NCI-H2196 treated with DMSO at 0.1 percent for 48 hours (cell line): ENCODE results near the gene SOX11.

Experiments used
- DNase-seq: peaks from one replicate; lab custom pipeline; 2025; ENCODE audit not compliant: unreplicated experiment; lab: John Stamatoyannopoulos, UW

Gene SOX11

DNA sequence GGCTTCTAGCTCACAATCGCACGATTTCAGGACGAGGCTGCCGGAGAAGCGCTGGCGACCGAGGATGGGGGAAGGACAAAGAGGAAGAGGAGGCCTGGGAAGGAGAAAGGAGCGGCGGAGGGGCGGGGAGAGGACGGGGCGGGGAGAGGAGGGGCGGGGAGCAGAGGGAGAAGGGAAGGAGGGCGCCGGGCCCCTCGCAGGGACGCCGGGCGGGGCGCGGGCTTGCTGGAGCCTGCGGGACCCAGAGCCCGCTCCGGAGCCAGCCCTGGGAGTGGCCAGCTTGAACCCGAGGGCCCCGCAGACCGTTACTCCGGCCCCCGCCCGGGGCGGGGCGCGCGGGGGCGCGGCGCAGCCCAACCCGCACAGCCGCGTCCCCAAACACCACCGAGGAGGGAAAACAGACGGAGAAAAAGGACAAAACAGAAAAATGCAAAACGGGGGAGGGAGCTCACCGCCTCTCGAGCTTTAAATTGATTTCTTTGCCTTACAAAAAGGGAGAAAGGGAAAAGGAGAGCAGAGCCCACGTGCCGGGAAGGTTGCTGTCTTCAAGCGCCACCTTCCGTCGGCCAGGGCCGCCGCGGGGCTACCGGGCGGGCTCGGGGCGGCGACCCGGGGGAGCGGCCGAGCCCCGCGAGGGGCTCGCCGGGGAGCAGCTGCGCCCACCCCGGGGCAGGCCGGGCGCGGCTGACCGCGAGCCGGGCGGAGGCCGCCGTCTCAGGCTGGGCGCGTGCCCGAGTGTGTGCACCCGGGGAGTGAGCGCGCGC, 781 bp upstream of the SOX11 start:
- no peak for DNase-seq

DNA sequence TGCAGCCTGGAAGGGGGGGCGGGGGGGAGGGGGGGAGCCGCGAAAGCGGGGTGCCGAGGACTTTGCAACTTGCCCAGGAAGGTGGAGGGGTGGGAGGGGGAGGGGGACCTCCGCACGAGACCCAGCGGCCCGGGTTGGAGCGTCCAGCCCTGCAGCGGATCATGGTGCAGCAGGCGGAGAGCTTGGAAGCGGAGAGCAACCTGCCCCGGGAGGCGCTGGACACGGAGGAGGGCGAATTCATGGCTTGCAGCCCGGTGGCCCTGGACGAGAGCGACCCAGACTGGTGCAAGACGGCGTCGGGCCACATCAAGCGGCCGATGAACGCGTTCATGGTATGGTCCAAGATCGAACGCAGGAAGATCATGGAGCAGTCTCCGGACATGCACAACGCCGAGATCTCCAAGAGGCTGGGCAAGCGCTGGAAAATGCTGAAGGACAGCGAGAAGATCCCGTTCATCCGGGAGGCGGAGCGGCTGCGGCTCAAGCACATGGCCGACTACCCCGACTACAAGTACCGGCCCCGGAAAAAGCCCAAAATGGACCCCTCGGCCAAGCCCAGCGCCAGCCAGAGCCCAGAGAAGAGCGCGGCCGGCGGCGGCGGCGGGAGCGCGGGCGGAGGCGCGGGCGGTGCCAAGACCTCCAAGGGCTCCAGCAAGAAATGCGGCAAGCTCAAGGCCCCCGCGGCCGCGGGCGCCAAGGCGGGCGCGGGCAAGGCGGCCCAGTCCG, 540 bp downstream of the SOX11 start:
- no peak for DNase-seq

DNA sequence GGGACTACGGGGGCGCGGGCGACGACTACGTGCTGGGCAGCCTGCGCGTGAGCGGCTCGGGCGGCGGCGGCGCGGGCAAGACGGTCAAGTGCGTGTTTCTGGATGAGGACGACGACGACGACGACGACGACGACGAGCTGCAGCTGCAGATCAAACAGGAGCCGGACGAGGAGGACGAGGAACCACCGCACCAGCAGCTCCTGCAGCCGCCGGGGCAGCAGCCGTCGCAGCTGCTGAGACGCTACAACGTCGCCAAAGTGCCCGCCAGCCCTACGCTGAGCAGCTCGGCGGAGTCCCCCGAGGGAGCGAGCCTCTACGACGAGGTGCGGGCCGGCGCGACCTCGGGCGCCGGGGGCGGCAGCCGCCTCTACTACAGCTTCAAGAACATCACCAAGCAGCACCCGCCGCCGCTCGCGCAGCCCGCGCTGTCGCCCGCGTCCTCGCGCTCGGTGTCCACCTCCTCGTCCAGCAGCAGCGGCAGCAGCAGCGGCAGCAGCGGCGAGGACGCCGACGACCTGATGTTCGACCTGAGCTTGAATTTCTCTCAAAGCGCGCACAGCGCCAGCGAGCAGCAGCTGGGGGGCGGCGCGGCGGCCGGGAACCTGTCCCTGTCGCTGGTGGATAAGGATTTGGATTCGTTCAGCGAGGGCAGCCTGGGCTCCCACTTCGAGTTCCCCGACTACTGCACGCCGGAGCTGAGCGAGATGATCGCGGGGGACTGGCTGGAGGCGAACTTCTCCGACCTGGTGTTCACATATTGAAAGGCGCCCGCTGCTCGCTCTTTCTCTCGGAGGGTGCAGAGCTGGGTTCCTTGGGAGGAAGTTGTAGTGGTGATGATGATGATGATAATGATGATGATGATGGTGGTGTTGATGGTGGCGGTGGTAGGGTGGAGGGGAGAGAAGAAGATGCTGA, 1.4 kb downstream of the SOX11 start:
- DNase-seq = no peak

DNA sequence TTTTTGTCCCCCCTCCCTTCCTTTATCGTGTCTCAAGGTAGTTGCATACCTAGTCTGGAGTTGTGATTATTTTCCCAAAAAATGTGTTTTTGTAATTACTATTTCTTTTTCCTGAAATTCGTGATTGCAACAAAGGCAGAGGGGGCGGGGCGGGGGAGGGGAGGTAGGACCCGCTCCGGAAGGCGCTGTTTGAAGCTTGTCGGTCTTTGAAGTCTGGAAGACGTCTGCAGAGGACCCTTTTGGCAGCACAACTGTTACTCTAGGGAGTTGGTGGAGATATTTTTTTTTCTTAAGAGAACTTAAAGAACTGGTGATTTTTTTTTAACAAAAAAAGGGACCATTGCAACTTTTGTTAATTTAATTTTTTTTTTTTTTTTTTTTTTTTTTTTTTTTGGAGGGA, 2.1 kb downstream of the SOX11 start:
- DNase-seq = no peak

DNA sequence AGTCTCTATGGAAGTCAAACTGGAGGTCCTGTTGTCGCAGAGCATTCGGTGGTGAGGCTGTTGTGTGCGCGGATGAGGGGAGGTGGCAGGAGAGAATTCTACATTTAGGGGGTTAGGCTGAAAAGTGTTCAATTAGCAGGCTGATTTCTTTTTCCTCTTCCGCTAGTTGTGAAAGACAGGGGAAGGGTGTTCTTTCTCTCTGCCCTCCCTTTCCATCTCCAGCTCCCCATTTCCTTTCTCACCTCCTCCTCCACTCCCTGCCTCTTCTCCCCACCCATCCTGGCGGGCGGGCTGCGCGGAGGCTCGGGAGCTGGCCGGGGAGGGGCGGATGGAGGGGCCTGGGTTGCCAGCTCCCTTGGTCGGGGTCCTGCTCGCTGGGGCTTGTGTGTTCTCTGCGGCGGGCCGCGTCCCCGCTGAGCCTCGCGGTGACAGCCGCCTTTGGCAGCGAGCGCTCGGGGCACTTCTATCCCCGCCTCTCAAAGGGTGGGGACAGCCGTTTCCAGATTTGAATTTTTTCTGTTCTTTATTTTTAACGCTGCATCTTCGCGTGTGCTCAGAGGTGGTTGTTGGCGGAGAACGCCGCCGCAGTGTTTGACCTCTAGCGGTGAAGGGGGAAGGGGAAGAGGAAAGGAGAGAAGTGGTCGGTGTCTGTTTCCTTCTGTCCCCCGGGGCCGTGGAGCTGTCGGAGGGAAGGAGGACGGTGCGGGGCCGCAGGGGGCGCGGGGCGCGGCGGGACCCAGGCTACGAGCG, 3.6 kb downstream of the SOX11 start:
- no peak for DNase-seq

DNA sequence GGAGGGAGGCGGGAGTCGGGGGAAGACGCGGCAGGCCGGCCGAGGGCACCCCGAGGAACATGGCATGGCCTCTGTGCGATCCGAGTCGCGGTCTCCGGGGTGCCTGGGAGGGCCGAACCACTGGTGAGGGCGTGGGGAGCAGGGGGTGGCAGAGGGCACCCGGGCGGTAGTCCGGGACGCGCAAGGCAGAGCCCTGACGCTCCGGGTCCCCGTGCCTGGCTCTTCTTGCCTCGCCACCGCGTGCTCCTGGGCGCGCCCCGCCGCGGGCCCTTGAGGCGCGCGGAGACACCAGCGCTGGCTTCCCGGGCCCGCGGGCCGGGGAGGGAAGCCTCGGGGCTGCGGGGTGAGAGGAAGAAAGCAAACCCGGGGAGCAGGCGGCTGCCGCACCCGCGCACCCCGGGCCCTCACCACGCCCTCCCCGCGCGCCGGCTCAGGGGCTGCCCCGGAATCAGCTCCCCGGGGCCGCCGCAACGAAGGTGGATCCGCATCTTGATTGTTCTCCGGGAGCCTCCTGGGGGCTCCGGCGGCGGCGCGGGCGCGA, 4.3 kb downstream of the SOX11 start:
- no peak for DNase-seq

DNA sequence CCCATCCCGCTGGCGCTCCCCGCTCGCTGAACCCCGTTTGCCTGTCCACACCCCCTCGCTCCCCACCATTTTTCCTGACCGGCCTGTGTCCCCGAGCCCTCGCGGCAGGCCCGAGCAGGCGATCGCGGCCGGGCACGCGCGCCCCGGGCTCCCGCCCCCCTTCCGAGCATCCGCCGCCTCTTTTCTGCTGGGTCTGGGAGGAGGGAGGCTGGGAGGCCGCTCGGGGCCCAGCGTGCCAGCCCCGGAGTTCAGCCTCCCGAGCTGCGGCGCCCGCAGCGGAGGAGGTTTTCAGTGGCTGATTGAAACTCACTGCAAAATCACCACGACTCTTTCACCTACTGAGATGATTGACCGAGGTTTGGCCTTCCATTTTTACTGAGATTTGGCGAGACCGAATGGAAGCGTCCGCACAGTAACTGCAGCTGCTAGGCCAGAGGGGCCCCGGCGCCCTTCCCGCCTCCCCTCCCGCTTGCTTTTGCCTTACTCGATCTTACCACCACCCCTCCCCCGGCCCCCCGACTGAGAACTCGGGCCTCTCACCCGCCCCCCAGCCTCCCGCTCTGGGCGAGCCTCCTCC, 4.8 kb downstream of the SOX11 start:
- no peak for DNase-seq

DNA sequence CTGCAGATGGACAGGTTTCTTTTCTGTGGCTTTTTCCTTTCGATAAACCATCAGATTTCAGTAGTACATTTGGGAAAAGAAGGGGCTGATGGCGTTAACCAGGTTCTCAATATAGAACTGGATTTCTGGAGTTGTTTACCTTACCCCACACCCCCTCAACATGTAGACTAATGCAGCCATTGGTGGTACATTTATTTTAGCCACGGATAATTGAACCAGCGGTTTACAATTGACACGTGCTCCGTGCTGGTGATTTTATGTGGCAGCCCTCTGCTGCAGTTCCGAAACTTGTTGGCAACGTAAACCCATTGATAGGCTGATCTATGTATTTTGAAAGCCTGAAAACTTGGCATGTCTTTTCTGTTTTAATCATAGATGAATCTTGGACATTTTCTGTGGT, 5.4 kb downstream of the SOX11 start:
- no peak for DNase-seq

DNA sequence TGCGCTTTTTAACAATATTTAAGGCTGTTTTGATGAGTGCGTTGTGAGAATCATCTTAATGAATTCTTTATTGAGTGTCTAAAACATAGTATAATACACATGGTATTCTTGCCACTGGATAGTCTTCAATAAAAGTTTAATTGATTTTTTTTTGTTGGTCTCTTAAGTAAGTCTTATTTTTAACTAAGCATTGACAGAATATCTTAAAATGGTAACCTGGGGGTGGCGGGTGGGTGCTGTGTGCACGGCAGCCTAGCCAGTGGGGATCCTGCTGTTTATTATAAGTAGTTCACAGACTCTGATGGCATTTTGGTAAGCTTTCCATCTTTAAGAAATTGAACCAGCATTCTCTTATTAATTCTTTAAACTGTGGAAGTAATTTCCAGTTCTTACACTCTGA, 6.0 kb downstream of the SOX11 start:
- DNase-seq = no peak

DNA sequence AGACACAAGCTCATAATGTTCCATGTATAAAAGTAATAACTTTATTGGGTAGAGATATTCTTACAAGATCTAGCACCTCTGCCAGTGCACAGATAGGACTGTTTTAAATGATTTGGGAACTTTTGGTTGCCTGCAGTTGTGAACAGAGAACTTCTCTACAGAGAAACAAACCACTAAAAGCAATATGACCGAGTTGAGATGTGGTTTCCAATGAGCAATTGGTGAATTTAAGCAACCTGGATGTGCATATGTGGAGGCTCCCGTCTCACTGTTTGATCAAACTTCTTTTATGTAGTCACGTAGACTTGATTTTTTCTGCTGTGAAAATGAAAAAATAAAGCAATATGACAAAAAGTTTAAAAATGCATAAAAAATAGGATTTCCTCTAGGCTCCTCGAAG, 7.8 kb downstream of the SOX11 start:
- DNase-seq = no peak

DNA sequence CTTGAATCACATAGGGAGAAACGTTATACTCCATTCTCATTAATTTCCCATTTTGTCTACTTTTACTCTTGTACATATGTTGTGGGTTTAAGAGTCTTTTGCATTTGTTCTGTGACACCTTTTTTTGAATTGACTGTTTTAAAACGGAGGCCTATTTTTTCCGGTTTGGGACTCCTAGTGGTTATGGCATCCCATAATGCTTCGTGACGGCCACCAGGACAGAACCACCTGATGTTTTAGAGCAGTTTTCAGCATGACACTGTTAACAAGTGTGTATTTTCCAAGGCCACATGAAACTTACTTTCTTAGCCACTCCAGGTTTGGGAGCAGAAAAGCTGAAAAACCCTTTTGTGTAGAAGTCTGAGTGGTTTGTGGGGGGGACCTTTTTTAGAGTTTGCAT, 8.4 kb downstream of the SOX11 start:
- no peak for DNase-seq

DNA sequence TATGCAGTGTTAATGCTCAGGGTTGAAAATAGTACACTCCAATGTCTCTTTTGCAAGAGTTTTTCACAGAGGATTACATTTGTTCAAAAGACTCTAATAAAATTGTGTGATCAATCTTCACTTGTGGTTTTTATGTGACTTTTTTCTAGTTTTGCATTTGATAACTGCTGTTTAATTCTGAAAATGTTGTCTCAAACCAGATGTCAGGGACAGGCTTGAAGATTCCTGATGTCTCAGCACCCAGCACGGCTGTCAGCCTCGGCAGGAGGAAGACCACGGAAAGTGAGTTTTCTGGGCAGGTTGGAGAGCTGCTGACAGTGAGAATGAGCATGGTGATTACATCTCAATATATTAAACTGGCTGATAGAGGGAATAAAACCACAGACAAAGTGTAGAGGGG, 9.1 kb downstream of the SOX11 start:
- DNase-seq = no peak

DNA sequence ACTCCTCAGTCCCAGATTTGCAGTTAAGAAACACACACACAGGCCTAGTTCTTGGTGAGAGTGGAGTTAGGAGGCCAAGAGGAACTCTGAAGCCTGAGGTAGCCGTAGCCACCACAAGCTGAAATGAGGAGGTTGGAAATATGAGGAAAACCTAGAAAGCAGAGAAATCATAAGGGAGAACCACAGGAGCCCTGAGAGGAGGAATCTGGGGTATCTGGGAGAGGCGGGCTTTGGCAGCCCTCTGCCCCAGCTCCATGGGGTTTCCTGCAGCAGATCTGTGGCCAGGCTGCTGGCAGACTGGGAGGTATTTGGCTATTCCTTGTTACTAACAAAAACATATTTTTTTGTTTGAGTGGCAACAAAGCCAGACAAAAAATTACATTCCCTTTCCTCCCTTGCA, 11.0 kb downstream of the SOX11 start:
- DNase-seq = no peak

DNA sequence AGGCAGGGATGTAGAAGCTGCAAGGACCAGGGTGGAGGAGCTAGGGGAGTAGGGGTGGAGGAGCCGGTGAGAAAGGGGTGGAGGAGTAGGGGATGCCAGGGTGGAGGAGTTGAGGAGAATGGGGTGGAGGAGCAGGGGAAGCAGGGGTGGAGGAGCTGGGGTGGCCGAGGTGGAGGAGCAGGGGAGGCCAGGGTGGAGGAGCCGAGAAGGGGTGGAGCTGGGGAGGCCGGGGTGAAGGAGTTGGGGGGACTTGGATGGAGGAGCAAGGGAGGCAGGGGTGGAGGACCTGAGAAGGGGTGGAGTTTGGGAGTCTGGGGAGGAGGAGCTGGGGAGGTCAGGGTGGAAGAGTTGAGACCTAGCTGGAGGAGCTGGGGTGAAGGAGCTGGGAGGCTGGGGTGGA, 13.3 kb downstream of the SOX11 start:
- no peak for DNase-seq

DNA sequence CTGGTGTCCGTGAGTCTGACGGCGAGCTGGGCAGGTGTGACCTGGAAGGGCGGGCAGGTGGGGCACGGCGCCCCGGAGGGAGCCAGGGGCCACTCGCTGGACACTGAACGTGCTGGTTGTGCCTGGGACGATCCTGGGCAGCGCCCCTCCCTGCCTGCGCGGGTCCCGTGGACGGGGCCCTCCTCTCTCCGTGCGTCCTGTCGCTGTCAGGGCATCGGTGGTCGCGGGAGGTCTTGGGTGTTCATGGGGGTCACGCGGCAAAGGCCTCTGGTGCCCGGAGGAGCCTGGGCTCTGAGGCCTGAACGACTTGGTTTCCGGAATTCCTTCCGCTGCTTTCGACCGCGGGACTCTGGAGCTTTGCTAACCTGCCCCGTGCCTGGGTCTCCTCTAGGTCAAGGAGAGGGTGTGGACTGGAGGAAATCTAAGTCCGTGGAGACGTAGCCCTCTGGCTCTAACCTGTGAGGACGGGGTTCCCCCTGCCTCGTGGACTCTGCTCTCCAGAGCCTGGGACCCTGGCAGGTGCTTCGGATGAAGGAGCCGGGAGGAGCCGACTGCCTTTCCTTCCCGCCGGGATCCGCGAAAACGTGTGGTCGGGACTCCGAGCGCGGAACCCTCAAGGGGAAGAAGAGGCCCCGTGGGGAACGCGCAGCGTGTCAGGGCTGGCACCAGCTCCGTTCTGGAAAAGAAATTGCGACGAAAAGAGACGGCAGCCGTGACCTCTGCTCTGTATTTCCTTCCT, 14.7 kb downstream of the SOX11 start:
- no peak for DNase-seq

DNA sequence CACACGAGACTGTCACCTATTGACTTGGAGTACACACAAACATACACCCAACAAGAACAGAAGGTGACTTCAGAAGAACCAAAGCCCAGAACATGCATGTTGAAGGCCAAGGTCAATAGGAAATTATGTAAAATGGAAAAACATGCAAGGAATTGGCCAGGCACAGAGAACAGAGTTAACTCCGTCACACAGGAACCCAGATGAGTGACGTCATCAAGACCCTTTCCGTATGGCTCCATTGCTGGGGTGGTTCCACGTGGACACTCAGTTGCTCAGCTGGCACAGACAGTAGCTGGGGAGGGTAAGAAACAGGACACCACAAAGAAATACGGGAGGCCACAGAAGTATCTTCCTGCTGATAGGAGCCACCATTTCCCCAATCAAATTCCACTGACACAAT, 18.4 kb downstream of the SOX11 start:
- DNase-seq = no peak

DNA sequence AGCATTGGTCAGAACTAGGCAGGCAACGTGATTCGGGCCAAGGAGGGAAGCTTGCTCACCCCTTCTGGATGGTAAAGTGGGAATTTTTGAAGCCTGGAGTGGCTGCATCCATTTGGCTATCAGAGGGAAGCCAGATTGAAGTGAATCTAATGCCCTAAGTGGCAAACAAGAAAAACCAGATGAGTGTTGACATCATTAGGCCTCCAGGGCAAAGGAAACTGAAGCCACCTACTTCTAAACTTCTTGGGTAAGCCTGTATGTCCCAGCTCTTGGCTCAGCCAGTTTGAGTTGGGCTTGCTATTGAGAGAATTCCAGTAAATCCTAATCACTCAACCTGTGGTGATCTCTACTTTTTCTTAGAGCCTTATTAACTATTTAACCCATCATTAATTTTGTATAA, 20.9 kb downstream of the SOX11 start:
- DNase-seq = no peak

DNA sequence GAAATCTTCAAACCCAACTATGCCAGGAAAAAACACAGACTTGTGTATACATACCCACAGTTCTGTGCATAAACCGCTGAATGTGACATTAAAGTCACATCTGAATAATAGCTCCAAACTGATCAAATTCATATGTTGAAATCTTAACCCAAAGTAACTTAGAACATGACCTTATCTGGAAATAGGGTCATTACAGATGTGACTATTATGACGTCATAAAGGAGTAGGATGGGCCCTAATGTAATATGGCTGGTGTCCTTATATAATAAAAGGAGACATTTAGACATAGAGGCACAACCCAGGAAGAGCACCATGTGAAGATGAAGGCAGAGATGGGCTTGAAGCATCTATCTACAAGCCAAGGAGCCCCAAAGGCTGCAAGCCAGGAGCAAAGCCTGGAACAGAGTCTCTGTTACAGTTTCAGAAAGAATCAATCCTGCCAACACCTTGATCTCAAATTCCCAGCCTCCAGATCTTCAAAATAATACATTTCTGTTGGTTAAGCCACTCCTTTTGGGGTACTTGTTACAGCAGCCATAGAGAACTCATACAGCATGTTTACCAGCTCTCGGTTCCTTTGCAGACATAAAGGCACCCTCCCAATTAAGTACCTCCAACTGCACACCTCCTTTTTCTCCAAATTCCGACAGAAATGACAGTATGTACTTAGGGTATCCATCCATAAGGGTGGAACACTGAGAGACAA, 27.6 kb downstream of the SOX11 start:
- no peak for DNase-seq

DNA sequence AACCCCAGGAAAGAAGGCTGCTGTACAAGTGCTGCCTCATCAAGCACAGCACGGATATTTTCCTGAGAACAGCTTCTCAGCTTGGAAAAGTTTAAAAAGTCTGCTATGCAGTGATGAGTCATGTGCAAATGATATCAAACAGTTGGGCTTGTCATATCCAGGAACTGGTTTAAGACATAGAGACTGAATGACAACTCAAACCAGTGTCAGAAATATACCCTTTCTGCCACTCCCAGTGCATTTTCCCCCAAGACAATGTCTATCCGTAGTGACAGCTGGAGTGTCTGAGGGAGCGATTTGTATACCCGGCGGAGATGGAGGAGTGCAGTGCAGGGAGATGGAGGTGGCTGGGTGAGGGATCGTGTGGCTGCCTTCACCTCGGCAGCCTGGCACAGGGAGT, 28.2 kb downstream of the SOX11 start:
- DNase-seq = no peak
